ENCODE measurements around the gene TCP1. TPM values are rescaled to one million over a fixed set of nuclear protein-coding genes. Genes with fewer than 3 reads are reported as not detected.
"Not testable (repeated sequence)": the region's sequence is repeated elsewhere in the genome, so short reads cannot be mapped to it uniquely, and the experiment has no call there.

The TCP1 gene
- polyA plus RNA-seq (ENCODE audit: insufficient read depth in 1 of 5, insufficient read length in 5 of 5, low replicate concordance in 1 of 5), result 100 to 1,000 TPM; 229 to 258 (median 241) TPM
- long read RNA-seq, donor 1, transcript TCP1-201 (12 exons, 2,499 nt), result major isoform, 44 of 228 reads
- long read RNA-seq, donor 1, partial matches to known transcripts, result 94 of 228 reads
- long read RNA-seq, donor 1, other reads (novel, unspliced or antisense), result 90 of 228 reads
- long read RNA-seq, donor 2, transcript TCP1-201 (12 exons, 2,499 nt), result major isoform, 28 of 47 reads
- long read RNA-seq, donor 2, partial matches to known transcripts, result 13 of 47 reads
- long read RNA-seq, donor 2, other reads (novel, unspliced or antisense), result 5 of 47 reads
- long read RNA-seq, donor 3, transcript TCP1-201 (12 exons, 2,499 nt), result major isoform, 33 of 187 reads
- long read RNA-seq, donor 3, partial matches to known transcripts, result 84 of 187 reads
- long read RNA-seq, donor 3, other reads (novel, unspliced or antisense), result 69 of 187 reads
- long read RNA-seq, donor 4, transcript TCP1-201 (12 exons, 2,499 nt), result major isoform, 21 of 57 reads
- long read RNA-seq, donor 4, partial matches to known transcripts, result 33 of 57 reads
- long read RNA-seq, donor 4, other reads (novel, unspliced or antisense), result 0 of 57 reads
- long read RNA-seq, donor 5, transcript TCP1-201 (12 exons, 2,499 nt), result major isoform, 48 of 95 reads
- long read RNA-seq, donor 5, partial matches to known transcripts, result 37 of 95 reads
- long read RNA-seq, donor 5, other reads (novel, unspliced or antisense), result 8 of 95 reads
- long read RNA-seq, donor 6, transcript TCP1-201 (12 exons, 2,499 nt), result major isoform, 63 of 91 reads
- long read RNA-seq, donor 6, partial matches to known transcripts, result 28 of 91 reads
- long read RNA-seq, donor 6, other reads (novel, unspliced or antisense), result 0 of 91 reads
- long read RNA-seq, donor 7, transcript TCP1-201 (12 exons, 2,499 nt), result major isoform, 25 of 41 reads
- long read RNA-seq, donor 7, partial matches to known transcripts, result 8 of 41 reads
- long read RNA-seq, donor 7, other reads (novel, unspliced or antisense), result 7 of 41 reads
- long read RNA-seq, donor 8, transcript TCP1-201 (12 exons, 2,499 nt), result major isoform, 19 of 26 reads
- long read RNA-seq, donor 8, partial matches to known transcripts, result 7 of 26 reads
- long read RNA-seq, donor 8, other reads (novel, unspliced or antisense), result 0 of 26 reads

DNA sequence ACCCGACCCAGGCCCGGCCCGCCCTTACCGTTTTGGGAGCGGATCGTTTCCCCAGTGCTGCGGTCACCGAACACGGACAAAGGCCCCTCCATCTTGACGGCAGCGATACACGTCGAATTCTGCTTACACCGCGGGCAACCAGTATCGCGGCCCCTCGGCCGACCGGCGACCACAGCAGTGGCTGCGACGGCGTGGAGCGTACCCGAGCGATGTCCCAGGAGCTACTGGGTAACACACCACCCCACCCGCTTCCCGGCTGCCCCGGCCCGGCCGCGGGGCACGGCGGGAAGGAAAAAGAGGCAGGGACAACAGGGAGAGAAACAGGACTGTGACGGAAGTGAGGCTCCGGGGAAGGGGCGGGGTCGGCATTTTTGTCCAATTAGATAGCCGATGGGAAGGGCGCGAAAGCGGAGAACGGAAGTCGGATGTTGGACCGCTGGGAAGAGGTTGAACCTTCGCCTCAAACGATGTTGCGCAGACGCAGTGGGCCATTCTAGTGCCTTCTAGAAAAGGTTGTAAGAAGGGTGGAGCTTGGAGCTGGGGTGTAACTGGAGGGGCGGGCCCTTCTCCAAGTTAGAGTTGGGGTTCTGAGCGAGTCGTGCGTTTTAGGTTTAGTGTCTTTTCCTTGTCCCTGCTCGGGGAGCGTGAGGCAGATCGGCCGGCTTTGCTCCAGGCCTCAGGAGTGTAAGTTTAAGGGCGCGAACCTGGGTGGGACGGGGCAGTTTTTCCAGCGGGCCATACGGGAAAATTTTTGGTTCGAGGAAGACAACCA is at the start of gene TCP1:
TCP1 (minus strand) TSS at position 226 of the 772 bp plus-strand sequence; CDS start at position 92, 134 bp downstream.
- DNase-seq, result peak; percentile 99 to 100

DNA sequence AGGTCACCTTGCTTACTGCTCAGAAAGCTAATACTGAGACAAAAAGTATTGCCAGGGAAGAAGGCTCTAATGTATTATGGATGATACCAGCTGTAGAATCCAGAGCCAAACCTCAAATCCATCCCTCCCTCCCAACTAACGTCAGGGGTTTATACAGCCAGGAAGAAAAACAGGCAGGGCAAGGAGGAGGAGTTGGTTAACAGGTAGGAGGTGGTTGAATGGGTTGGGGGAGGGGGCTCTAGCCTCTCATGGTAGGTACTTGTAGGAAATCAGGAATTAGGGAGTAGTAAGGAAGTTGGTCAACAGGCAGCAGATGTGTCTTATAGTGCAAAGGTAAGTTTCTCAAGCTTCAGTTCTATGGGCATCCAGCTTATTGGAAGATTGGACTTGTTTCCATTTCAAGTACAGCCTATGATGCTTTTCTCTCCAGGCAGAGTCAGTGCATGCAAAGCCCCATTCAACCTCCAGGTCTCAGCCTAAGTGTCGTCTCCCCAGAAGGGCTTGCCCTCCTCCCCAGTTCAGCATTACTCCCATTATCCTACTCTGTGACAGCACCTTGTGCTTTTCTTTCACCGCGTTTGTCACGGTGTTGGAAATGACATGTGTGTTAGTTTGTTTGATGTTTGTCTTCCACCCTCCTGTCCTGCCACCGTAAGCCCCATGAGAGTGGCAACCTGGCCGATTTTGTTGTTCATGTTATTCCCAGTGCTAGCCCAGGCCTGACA is 48.8 kb upstream of the TCP1 start:
- DNase-seq, result no peak

DNA sequence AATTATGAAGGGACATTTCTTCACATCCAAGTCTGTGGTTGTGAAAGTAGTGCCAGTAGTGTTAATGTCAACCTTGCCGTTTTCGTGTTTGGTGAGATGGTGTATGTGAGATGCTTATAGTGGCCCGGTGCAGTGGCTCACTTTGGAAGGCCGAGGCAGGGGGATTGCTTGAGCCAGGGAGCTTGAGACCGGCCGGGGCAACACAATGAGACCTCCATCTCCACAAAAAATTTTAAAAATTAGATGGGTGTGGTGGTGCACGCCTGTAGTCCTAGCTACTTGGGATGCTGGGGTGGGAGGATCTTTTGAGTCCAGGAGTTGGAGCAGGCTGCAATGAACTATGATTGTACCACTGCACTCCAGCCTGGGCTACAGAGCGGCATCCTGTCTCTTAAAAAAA is 48.1 kb upstream of the TCP1 start:
- no peak for DNase-seq

DNA sequence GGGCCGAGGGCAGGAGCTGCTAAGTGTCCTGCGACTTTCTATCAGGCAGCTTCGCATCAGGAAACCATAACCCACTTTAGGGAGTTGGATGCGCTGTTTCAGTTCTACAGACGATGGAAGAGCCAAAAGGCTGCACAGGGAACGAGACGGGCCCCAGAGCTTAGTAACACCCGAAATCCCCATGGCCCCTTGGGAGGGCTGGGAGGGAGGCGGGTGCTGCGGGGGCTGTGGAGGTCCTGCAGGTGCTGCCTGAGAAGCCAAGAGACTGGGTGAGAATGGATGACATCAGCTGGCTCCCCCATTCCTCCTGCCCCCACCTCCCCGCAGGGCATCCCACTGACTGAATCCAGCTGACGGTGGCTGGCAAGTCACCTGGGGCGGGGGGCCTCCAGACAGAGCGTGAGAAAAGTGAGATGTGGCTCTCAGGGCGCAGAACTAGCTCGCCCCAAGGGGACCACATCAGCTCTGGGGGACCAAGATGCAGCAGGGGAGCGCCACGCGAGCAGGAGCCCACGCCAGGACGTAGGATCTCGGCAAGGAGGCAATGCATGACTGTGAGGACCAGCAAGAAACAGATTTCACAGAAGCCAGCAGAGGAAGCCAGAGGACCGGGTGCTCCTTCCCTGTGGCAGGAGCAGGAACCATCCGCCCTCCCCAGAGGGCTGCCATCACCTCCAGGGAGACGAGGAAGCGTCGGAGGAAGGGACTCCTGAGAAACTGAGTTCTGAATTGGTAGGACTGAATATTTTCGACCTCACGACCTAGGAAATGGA is 47.5 kb upstream of the TCP1 start:
- DNase-seq, result no peak

DNA sequence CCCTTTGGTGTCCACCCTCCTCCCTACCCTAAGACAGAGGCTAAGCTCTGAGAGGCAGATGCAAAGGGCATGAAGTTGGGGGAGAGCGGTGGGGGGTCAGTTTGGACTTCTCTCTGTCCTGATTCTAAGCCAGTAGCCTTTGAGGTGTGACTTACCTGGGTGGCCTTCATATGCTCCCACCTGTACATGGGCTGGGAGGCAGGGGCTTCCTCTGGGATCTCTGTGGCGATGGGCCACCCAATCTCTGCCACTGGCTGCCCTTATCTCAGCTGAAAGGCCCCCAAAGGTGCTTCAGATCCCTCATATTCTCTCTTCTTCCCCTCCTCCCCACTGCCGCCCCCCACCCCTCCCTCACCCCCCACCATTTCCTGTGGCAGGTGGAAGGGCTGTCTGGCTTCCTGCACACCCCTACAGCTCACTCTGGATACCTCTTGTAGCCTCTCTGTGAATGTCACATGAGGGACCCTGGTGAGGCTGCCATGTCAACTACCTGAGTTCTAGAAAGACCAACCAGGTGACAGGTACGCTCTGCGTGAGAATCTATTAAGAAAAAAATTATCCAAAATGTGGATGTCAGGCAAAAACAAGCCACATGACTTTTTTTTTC is 44.7 kb upstream of the TCP1 start:
- no peak for DNase-seq

DNA sequence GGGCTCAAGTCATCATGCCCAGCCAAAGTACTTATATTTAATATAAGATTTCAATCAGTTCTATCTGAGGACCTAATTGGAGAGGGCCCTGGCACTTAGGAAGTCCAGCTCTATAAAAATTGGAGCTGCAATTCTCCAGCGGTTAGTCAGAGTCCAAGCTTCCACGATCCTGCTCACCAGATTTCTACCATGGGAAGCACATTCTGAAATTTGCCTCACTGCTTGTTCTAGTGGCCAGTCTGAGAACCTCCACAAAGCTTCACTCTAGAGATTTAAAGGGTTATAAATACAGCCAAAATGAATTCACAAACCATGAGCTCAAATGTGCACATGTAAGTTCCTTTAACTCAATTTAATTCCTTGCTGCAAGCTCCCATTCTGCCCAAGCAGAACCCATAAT is 44.2 kb upstream of the TCP1 start:
- DNase-seq, result no peak

DNA sequence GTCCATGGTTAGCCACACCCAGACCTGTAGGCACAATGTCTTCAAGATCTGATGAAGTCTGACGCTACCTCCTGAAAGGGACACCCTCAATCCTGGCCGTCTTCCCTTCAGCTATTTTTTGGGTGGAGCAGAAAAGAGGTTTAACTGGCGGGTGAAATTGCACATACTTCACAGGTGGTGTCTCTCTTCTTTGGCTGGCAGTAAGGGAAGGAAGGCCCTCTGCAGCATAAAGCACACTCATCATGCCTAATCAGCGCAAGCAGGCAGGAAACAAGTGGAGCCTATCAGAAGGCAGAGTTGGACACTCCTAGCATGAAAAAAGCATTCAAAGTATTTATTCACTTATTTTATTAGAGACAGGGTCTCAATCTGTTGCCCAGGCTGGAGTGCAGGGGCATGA is 43.5 kb upstream of the TCP1 start:
- no peak for DNase-seq

DNA sequence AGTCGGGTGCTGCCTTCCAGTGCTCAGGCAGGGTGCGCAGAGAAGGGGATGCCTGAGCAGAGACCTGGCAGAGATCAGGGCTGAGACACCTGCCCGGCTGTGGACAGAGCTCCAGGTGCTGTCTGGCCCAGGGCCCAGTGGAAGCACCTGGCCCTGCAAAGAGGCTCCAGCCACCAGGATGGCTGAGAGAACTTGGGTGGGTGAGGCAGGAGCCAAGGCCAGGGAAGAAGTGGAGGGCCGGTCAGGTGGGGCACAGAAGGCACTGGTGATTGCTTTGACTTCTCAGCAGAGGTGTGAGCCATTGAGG is 41.9 kb upstream of the TCP1 start:
- no peak for DNase-seq

DNA sequence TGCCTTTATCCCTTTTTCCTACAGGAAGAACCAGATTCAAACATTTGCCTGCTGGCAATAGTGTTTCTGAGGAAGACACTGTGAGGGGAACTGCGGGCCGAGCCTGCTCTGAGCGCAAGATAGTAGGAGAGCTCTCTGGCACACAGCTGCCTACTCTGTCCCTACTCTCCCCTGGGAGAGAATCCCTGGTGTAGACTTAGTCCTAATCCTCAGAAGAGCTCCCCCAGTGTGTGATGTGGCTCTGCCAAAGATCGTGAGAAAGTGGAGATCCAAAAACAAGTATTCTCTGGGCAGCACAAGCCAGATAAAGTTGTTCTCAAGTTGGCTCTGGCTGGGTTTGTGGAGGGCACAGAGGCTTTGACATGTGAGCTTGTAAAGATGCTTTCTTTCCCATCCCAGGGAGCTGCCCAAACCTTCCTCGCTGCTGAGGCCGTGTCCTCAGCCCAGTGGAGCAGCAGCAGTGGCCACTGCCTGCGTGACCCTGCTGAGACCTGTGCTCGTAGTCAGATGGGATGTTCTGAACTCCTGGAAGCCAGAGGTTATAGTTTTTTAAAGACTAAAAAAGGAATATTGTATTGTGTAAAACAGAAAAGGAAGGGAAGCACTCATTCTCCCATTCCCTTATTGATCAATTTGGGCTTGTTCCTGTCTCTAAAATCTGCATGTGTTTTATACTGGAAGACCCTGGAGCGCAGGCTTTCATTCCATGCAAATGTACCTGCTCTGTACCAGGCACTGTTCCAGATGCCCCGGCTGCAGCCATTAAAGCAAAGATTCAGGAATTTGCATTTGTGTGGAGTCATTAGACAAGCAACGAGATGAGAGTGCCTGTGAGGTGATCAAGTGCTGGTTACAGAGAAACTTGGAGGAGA is 41.3 kb upstream of the TCP1 start:
- DNase-seq, result no peak

DNA sequence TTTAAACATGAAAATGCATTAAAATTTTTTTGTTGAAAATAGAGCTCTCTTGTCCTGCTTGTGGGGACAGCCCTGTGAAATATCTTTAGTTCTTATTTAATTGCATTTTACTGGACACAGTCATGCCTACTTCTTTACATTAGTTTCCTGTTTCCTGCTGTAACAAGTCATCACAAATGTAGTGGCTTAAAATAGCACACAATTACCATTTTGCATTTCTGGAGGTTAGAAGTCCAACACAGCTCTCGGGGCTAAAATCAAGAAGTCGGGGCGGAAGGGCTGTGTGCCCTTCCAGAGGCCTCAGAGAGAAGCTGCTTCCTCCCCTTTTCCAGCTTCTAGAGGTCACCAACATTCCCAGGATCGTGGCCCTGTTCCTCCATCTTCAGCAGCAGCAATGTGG is 40.1 kb upstream of the TCP1 start:
- DNase-seq, result no peak

DNA sequence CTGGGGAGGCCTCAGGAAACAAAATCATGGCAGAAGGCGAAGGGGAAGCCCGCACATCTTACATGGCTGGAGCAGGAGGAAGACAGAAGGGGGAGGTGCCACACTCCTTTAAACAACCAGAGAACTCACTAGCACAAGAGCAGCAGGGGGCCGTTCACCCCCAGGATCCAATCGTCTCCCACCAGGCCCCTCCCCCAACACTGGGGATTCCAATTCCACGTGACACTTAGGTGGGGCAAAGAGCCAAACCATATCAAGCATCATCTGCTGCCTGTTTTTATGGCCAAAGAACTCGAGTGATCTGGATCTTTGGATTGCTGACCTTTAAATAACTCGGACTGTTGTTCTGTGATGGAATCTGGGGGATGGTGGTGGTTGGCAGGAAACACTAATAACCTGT is 38.7 kb upstream of the TCP1 start:
- DNase-seq, result no peak

DNA sequence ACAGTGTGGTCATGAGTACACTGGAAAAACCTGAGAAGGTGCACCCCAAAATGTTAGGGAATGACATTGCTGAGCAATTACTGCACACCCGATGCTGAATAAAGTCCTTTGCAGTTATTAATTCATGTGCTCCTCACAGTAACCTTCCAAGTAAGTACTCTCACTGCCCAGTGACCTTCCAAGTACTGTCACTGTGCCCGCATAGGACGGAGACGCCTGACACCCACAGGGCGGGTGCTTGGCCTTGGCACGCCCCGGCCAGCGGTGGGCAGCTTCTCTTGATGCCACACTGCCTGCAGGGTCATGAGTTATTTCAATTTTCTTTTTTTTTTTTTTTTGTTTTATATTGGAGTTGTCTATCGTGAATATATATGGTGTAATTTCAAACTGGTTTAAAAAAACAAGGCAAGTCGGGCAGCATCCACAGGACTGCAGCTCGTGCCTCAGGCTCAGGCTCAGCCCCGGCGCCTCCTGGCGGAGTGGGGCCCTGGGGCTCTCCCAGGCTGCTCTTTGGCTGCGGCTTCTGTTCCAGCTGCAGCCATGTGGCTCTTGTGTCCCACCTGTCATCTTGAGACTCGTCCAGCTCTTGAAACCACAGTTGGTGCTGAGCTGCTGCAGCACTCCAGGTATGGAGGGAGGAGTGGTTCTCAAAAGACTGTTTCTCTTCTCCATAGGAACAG is 37.7 kb upstream of the TCP1 start:
- DNase-seq, result no peak

DNA sequence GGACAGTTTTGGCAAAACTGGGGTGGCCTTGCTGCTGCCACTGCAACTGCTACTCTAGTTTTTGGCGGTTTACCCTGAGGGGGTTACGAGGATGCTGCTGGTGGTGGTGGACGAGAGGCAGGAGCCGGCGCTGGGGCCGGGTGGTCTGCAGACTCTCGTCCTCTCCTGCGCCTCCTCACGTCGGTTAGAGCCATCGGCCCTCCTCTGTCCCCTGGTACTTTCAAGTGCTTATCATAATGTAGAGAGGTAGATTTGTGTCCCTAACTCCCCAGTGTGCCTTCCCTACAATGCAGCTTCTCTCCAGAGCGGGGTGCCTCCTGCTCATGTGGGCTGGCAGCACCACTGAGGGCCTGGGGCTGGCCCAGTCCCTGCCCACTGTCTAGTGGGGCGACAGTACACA is 36.6 kb upstream of the TCP1 start:
- DNase-seq, result no peak

DNA sequence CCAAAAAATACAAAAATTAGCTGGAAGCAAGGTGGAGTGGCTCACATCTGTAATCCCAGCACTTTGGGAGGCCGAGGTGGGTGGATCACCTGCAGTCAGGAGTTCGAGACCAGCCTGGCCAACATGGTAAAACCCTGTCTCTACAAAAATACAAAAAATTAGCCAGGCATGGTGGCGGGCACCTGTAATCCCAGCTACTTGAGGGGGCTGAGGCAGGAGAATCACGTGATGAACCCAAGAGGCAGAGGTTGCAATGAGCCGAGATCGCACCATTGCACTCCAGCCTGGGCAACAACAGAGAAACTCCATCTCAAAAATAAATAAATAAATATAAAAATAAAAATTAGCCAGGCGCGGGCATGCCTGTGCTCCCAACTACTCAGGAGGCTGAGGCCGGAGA is 35.3 kb upstream of the TCP1 start:
- DNase-seq, result not testable (repeated sequence)

DNA sequence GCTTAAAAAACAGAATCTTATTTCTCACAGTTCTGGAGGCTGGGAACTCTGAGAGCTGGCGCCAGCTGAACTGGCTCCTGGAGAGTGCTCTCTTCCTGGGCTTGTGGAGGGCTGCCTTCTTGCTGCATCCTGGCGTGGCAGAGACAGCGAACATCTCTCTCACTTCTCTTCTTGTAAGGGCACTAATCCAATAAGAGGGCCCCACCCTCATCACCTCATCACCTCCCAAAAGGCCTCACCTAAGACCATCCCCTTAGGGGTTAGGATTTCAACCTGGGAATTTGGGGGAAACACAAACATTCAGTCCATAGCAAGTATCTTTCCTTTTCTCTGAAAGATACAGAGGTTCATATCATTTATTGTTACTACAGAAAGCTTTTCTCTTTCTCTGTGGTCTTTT is 34.6 kb upstream of the TCP1 start:
- no peak for DNase-seq

DNA sequence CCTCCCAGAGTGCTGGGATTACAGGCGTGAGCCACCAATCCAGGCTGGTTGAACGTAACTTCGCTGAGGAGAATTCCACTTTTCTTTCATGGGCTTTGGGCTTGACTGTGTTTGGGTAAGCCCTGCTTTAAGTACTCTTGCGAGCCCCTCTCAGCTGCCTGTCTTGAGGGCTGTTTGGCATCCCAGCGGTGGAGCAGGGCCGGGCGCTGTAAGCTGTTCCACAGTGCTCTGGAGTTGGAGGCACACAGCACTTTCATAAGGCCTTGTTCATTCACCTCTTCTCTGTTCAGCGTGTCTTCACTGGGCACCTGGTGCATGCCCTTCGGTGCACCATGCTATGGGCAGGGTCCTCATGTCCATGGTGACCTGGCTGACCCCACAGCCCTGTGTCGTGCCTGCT is 32.3 kb upstream of the TCP1 start:
- peak in 1 of 2 donors; percentile 10 for DNase-seq

DNA sequence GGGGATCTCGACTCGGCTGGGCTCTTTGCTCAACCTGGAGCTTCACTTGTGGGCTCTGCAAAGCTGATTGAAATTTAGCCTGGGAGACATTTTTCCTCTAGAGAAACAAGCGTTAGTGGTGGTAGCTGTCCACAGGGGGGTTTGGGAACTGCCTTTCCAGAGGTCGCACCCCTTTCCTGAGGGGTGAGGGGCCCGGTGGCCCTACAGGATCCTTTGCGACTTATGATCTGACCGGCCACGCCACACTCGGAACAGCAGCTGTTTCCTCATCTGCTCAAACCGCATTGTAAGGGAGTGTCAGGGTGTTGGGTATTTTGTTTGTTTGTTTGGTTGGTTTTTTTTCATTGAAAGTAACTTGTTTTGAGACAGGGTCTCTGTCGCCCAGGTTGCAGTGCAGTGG is 31.7 kb upstream of the TCP1 start:
- DNase-seq, result no peak

All from right lung (tissue), 10 donors.